CD4-positive, alpha-beta T cell treated with Interleukin-6 at 100 ng/mL for 8 hours (primary cell): ENCODE measurements around the gene RAPGEF1.
"Not testable (repeated sequence)": the region's sequence is repeated elsewhere in the genome, so short reads cannot be mapped to it uniquely, and the experiment has no call there.

Experiments
- DNase-seq: peaks from one replicate; pipeline ENCODE4 v3.0.0-alpha.2; 2020; ENCODE audit warnings: mixed read lengths, low spot score

The RAPGEF1 gene

DNA sequence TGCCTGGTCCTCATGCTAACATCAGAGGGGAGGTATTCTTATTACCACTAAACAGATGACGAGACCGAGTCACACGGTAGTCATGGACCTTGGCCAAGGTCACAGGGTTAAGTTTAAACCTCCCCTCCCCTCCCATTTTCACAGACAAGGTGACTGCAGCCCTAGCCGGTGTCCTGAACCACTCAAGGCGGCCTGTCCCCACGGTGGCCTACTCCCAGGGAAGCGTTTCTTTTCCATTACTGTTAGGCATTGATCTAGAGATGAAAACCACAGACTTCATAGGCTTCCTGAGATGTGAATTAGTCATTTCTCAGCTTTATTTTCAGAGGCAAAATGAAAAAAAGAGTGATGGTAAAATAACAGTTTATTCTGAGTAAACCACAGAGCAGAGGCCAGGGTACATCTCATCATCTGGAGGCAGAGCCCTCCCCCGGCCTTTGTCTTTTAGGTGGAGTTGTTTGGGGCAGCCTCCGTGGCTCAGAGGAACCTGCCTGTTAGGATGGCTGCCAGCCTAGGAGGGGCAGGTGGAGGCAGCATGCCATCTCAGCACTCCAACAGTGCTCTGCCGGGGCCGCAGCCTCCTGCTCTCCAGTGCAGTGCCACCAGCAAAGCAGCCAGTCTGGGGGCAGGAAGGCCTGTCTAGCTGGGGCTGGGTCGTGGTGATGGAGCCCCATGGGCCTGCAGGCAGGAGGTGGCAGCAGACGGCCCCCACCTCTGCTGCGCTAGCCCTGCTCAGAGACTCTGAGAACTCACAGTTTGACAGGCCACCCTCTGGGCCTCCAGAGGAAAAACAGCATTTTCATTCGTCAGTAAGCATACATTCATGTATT is 71.2 kb downstream of the RAPGEF1 start:
- peak; percentile 71 for DNase-seq

GRCh38 chr9:131668057-131668438 is 71.8 kb downstream of the RAPGEF1 start:
- no peak for DNase-seq

DNA sequence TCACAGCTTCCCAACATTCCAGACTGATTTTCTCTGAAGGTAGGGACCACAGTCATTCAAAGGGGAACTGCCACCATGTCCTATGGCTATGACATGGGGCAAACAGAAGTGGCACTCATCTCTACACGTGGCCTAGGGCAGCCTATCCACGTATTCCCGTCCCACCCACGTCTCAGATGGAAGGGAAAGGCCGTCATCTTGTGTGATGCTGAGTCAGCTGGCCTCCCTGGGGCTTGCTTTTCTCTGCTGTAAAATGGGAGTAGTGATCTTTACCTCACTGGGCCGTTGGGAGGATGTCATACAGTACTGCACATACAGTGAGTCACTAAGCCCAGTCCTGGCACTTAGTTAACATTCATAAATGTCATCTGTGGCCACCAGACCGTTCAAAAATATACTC is 72.3 kb downstream of the RAPGEF1 start:
- DNase-seq, result peak; percentile 66

GRCh38 chr9:131666774-131667173 is 73.1 kb downstream of the RAPGEF1 start:
- DNase-seq, result peak; percentile 57

DNA sequence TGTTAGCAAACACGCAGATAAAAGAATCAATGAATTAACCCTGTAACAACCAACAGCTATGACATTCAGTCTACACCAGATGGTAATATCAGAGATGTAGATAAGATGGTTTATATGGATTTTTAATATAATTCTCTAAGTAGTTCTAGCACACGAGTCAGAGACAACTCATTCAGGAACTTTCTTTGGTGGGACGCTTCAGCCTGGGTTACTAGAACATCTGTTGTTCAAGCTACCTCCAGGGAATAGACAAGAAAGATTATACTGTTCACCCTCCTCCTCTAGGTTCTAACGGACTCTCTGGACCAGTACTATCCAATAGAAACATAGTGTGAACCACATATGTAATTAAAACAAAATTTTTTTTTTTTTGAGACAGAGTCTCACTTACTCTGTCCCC is 73.8 kb downstream of the RAPGEF1 start:
- no peak for DNase-seq

DNA sequence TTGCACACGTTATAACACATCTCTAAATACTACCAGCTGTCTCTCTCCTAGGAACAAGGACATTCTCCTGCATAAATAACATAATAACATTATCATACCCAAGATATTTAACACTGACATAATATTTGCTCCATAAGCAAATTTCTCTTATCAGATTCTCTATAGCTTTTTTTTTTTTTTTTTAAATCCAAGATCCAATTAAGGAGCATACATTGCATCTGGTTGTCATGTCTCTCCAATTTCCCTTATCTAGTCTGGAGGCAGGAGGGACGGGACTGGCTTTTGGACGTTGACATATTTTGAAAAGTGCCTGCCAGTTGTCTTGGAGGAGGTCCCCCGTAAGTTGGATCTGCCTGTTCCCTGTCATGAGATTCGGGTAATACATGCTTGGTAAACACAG is 76.6 kb downstream of the RAPGEF1 start:
- DNase-seq, result no peak

GRCh38 chr9:131662289-131662621 is 77.6 kb downstream of the RAPGEF1 start:
- DNase-seq, result not testable (repeated sequence)

DNA sequence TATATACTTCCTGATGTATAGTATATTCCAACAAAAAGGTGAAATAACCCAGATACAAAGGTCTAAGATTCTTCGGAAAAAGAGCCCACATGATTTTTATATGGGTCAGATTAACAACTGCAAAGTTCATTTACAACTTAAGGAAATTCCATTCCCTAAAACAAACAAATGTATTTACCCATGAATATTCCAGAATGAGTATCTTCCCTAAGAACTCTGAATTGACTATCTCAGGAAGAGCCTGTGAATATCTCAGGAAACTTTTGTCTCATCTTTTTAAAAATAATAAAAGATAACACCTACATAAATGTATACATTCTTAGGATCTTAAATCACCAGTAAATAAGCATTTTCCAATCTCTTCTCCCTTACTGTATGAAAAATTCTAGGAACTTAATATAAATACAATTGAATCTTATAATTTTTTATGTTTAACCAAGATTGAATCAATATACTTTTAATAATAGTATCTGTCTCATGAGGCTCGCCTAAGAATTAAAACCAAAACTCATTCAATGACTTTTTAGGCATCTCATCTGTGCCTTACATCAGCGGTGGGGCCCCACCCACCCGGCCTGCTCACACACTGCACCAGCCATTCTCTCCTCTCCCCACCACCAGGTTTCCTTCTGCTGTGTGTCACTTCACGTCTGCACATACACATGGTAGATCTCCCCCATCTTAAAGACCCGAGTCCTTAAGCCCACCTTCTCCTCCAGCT is 78.1 kb downstream of the RAPGEF1 start:
- peak; percentile 55 for DNase-seq

DNA sequence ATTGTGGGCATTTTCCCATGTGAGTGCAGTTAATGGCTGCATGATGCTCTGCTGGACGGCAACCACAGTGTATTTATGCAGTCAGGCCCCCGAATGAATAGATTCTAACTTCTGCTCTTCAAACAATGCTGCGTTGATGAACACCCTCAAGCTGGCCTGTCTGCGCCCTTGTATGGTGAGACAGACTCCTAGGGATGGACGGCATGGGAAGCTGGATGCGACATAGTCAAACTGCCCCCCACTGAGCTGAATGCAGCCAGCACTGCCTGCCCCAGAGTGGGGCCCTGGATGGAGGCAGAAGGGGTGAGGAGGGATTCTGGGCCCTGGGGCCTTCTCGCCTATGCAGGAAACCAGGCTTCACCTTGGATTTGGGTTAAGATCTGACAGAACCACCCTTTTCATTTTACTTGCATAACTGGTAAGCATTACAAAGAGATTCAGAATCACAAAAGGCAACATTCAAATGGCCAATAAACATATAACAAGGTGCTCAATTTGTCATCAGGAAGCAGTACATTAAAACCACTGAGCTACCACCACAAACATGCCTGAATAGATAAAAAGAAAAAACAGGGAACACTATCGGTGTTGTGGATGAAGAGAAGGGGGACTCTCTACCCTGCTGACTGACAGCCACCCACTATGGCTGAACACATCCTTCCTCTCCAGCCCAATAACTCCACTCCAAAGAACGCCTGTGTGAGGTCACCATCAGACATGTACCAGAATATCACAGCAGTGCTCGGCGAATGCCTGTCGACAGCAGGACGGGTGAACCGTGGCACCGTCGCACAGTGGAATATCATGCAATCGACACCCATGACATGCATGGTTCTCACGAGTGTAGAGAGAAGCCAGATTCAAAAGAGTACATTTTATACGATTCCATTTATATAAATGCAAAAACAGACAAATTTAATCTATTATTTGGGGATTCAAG is 79.1 kb downstream of the RAPGEF1 start:
- no peak for DNase-seq

GRCh38 chr9:131658377-131659129 is 81.3 kb downstream of the RAPGEF1 start:
- DNase-seq, result no peak

- DNase-seq, result no peak
Measured at GRCh38 chr9:131657940-131658339, 81.9 kb downstream of the RAPGEF1 start.

- no peak for DNase-seq
Measured at GRCh38 chr9:131657456-131657855, 82.4 kb downstream of the RAPGEF1 start.

DNA sequence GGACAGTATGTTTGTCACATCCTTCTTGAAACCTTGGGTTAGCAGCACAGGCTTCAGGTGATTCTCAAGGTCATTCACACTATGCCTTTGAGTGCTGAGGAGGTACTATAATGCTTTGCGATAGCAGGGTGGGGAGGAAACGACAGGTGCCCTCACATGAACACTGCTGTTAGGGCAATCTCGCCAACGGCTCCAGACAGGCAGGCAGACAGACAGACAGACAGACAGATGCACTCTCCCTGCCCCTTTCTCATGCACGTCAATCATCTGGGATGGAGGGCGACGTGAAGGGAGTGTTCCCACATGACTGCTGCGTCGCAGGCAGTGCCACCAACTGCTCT is 82.9 kb downstream of the RAPGEF1 start:
- DNase-seq, result peak; percentile 30

DNA sequence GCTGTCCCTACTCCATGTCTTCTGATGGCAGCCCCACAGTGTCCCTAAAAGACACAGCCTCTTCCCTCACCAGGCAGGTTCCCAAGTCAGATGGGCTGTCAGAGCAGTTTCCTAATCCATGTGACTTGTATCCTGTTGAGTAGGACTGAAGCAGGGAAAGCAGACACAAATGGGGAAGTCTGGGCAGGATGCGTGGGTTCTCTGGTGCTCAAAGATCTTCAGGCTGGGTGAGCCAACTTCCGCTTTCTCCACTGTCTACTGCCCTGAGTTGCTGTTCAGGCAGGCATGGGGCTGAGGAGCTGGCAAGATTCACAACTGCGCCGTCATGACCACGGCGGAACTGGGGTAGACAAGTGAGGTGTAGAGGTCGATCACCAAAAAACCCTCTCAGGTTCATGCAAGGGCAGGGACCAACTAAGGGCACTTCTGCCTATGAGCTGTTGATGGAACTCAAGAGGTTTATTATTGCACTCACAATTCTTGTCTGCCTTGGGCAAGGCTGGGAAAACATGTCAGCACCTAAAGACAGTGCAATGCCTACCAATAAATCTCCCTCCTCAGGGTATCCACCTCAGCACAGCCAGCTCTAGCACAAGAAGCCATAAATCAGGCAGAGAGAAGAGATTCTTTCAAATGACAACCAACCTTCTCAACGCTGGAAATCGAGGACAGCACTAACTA is 83.4 kb downstream of the RAPGEF1 start:
- DNase-seq, result peak; percentile 69

DNA sequence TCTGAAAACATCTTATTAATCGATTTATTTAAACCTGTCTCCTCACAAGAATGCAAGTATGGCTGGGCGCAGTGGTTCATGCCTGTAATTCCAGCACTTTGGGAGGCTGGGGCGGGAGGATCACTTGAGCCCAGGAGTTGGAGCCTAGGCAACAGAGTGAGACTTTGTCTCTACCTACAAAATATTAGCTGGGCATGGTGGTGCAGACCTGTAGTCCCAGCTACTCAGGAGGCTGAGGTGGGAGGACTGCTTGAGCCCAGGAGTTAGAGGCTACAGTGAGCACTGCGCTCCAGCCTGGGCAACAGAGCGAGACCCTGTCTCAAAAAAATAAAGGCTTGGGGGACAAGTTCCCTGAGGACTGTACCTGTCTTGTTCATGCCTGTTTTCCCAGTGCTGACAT is 85.5 kb downstream of the RAPGEF1 start:
- not testable (repeated sequence) for DNase-seq

DNA sequence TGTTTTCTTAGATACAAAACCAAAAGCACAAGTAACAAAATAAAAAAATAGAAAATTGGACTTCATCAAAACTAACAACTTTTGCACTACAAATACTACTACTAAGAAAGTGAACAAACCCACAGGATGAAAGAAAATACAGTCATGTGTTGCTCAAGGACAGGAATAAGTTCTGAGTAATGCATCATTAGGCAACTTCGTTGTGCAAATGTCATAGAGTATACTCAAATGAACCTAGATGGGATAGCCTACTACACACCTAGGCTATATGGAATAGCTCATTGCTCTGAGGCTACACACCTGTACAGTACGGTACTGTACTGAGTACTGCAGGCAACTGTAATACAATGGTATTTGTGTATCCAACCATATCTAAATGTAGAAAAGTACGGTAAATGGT is 88.3 kb downstream of the RAPGEF1 start:
- no peak for DNase-seq

GRCh38 chr9:131651160-131651559 is 88.7 kb downstream of the RAPGEF1 start:
- no peak for DNase-seq

- no peak for DNase-seq
Measured at GRCh38 chr9:131650254-131650653, 89.6 kb downstream of the RAPGEF1 start.

GRCh38 chr9:131649646-131650045 is 90.2 kb downstream of the RAPGEF1 start:
- DNase-seq, result no peak

GRCh38 chr9:131645078-131645776 is 94.6 kb downstream of the RAPGEF1 start:
- DNase-seq, result no peak
